Breast epithelium (tissue), 3 donors: ENCODE data around the gene DOCK3.

ENCODE experiments used
- CTCF ChIP-seq, 3 donors: fragments of 450-650 bp; IDR thresholded peaks; one replicate each; pipeline ENCODE4 v1.5.1; 2016 to 2017; ENCODE audit warnings: antibody characterized with exemption in 3 of 3, mild to moderate bottlenecking in 3 of 3, moderate library complexity in 3 of 3
- POLR2A ChIP-seq: fragments of 450-650 bp; IDR thresholded peaks from one replicate; pipeline ENCODE4 v1.6.1; 2016; ENCODE audit warnings: antibody characterized with exemption, mild to moderate bottlenecking, moderate library complexity

- TF ChIP-seq CTCF (IDR thresholded peaks at IDR 0.05) (no peak), POLR2A (no peak)
Observed at GRCh38 chr3:51270559-51270958, 595.8 kb downstream of the DOCK3 start.
